Measurements from ENCODE around the gene CENPX.

DNA sequence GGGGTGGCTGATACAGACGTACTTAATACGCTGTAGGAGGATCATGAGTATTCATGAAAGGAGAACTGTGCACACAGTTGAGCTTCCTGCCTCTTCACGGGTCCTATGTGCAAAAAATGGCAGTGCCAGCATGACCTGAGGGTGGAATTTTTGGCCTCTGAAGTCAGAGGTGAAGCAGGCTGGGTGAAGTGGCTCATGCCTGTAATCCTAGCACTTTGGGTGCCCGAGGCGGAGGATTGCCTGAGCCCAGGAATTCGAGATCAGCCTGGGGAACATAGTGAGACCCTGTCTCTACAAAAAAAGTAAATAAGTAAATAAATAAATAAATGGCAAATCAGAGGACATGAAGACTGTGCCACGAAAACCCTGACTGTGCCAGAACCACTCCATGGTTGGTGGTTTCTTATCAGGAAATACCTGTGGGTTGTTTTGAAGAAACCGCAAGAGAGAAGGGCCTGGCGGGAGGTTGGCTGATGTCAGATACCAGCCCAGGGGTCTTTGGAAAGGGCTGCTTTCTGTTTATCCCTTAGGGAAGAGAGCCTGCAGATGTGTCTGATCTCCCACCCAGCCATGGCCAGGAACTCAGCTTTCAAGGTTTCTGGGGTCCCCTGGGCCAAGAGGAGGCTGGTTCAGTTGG lies 41.9 kb downstream of the CENPX start:
- TF ChIP-seq EZH2phosphoT487 (IDR thresholded peaks at IDR 0.05; ENCODE audit: borderline replicate concordance, low read length): no peak
- TF ChIP-seq, protein P1, sequence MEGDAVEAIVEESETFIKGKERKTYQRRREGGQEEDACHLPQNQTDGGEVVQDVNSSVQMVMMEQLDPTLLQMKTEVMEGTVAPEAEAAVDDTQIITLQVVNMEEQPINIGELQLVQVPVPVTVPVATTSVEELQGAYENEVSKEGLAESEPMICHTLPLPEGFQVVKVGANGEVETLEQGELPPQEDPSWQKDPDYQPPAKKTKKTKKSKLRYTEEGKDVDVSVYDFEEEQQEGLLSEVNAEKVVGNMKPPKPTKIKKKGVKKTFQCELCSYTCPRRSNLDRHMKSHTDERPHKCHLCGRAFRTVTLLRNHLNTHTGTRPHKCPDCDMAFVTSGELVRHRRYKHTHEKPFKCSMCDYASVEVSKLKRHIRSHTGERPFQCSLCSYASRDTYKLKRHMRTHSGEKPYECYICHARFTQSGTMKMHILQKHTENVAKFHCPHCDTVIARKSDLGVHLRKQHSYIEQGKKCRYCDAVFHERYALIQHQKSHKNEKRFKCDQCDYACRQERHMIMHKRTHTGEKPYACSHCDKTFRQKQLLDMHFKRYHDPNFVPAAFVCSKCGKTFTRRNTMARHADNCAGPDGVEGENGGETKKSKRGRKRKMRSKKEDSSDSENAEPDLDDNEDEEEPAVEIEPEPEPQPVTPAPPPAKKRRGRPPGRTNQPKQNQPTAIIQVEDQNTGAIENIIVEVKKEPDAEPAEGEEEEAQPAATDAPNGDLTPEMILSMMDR (conservative IDR thresholded peaks at IDR 0.05; ENCODE audit: low read depth, low read length): no peak
- no peak for TF ChIP-seq EZH2 (IDR thresholded peaks at IDR 0.05; ENCODE audit: low read length, unreplicated experiment)
